HG02840 (cell line): ENCODE measurements around the gene RABEP2.
A peak's percentile ranks its signal among the peaks of the same experiment; 100 is the strongest.
"Not testable (repeated sequence)": the region's sequence is repeated elsewhere in the genome, so short reads cannot be mapped to it uniquely, and the experiment has no call there.

Experiments
- ATAC-seq: cut with Tn5 transposase; IDR thresholded peaks from one replicate; pipeline ENCODE4 v1.9.1; 2021; ENCODE audit warnings: mild to moderate bottlenecking, moderate library complexity, moderate number of reproducible peaks; ENCODE audit not compliant: unreplicated experiment, low FRiP score

RABEP2 gene

GRCh38 chr16:28880955-28881354, 44.1 kb downstream of the RABEP2 start:
- no peak for ATAC-seq

- no peak for ATAC-seq
Measured at GRCh38 chr16:28880589-28880915, 44.5 kb downstream of the RABEP2 start.

GRCh38 chr16:28879841-28880588, 45.0 kb downstream of the RABEP2 start:
- ATAC-seq, result peak; percentile 74

- peak; percentile 5 for ATAC-seq
Measured at GRCh38 chr16:28879261-28879840, 45.7 kb downstream of the RABEP2 start.

GRCh38 chr16:28878083-28878926, 46.7 kb downstream of the RABEP2 start, which contains the start of gene ATP2A1:
Gene ATP2A1 (plus strand): TSS chr16:28878488. CDS start chr16:28878672, 184 bp downstream.
- no peak for ATAC-seq

- ATAC-seq, result no peak
Measured at GRCh38 chr16:28877655-28878000, 47.4 kb downstream of the RABEP2 start.

GRCh38 chr16:28876973-28877654, 47.9 kb downstream of the RABEP2 start:
- ATAC-seq, result no peak

GRCh38 chr16:28876019-28876659, 48.9 kb downstream of the RABEP2 start:
- no peak for ATAC-seq

GRCh38 chr16:28875134-28876018, 49.7 kb downstream of the RABEP2 start:
- no peak for ATAC-seq

- ATAC-seq, result no peak
Measured at GRCh38 chr16:28874406-28874805, 50.6 kb downstream of the RABEP2 start.

- ATAC-seq, result no peak
Measured at GRCh38 chr16:28873543-28874201, 51.4 kb downstream of the RABEP2 start.

GRCh38 chr16:28872952-28873351, 52.1 kb downstream of the RABEP2 start:
- no peak for ATAC-seq

- ATAC-seq, result no peak
Measured at GRCh38 chr16:28869201-28869600, 55.8 kb downstream of the RABEP2 start.

GRCh38 chr16:28867646-28868045, 57.4 kb downstream of the RABEP2 start:
- not testable (repeated sequence) for ATAC-seq

GRCh38 chr16:28867241-28867640, 57.8 kb downstream of the RABEP2 start:
- ATAC-seq, result no peak

GRCh38 chr16:28866454-28866804, 58.6 kb downstream of the RABEP2 start:
- no peak for ATAC-seq

- no peak for ATAC-seq
Measured at GRCh38 chr16:28865722-28866453, 59.1 kb downstream of the RABEP2 start.

- no peak for ATAC-seq
Measured at GRCh38 chr16:28865001-28865688, 59.9 kb downstream of the RABEP2 start.
